ENCODE results near the gene CTAG1B.

GRCh38 chrX:154661899-154662298, 42.8 kb upstream of the CTAG1B start:
- TF ChIP-seq CTCF (IDR thresholded peaks at IDR 0.05) = no peak
- no peak for TF ChIP-seq POLR2A (IDR thresholded peaks at IDR 0.05)

Measured in vagina (tissue), 2 donors.